GM23338 (cell line): ENCODE measurements around the gene PORCN. TPM values are rescaled to one million over a fixed set of nuclear protein-coding genes. Genes with fewer than 3 reads are reported as not detected.

Experiments
- ATAC-seq: fragments of 200-7000 bp; cut with Tn5 transposase; 3 replicates; pipeline ENCODE4 v1.9.1; 2020
- DNase-seq: peaks from one replicate; pipeline ENCODE4 v3.0.0-alpha.2; 2015; ENCODE audit warnings: low spot score
- H2AFZ ChIP-seq: fragments of 200-600 bp; sonication (generic); 2 replicates; pipeline ENCODE4 v1.8.0; 2016; ENCODE audit warnings: antibody characterized with exemption, mild to moderate bottlenecking, moderate library complexity
- H3F3A ChIP-seq: fragments of 200-600 bp; sonication (generic); replicated peaks from 2 replicates; pipeline ENCODE4 v1.8.0; 2017; ENCODE audit warnings: antibody characterized with exemption, mixed run types, low read depth
- H3K27ac ChIP-seq: fragments of 200-600 bp; sonication (generic); 2 replicates; pipeline ENCODE4 v1.6.1; 2016; ENCODE audit warnings: low read depth
- H3K27me3 ChIP-seq: fragments of 200-600 bp; sonication (generic); 2 replicates; pipeline ENCODE4 v1.8.0; 2016; ENCODE audit warnings: mild to moderate bottlenecking, mixed run types, moderate library complexity; ENCODE audit not compliant: insufficient read depth
- H3K36me3 ChIP-seq: fragments of 200-600 bp; sonication (generic); 2 replicates; pipeline ENCODE4 v1.8.0; 2016; ENCODE audit warnings: mild to moderate bottlenecking; ENCODE audit not compliant: insufficient read depth
- H3K4me1 ChIP-seq: fragments of 200-600 bp; sonication (generic); 2 replicates; pipeline ENCODE4 v1.8.0; 2016; ENCODE audit warnings: mild to moderate bottlenecking, moderate library complexity; ENCODE audit not compliant: insufficient read depth
- H3K4me2 ChIP-seq: fragments of 200-600 bp; sonication (generic); 2 replicates; pipeline ENCODE4 v1.7.1; 2017; ENCODE audit warnings: mixed run types
- H3K4me3 ChIP-seq: fragments of 200-600 bp; sonication (generic); 2 replicates; pipeline ENCODE4 v1.6.1; 2016; ENCODE audit warnings: mixed run types
- H3K79me2 ChIP-seq: fragments of 200-600 bp; sonication (generic); replicated peaks from 2 replicates; pipeline ENCODE4 v1.8.0; 2017; ENCODE audit warnings: mild to moderate bottlenecking; ENCODE audit not compliant: insufficient read depth
- H3K9me2 ChIP-seq: fragments of 200-600 bp; sonication (generic); 2 replicates; pipeline ENCODE4 v1.8.0; 2017; ENCODE audit not compliant: insufficient read depth
- H4K20me1 ChIP-seq: fragments of 200-600 bp; sonication (generic); replicated peaks from 2 replicates; pipeline ENCODE4 v1.8.0; 2017; ENCODE audit warnings: mild to moderate bottlenecking; ENCODE audit not compliant: insufficient read depth
- H3K27ac Mint-ChIP-seq: 2 replicates; pipeline ENCODE4 v1.8.0; 2020; ENCODE audit warnings: inconsistent platforms, mild to moderate bottlenecking, moderate library complexity, mixed read lengths
- H3K27me3 Mint-ChIP-seq: 3 replicates; pipeline ENCODE4 v1.8.0; 2022; ENCODE audit warnings: low read depth, mild to moderate bottlenecking, moderate library complexity, mixed read lengths, inconsistent platforms; ENCODE audit not compliant: insufficient read depth, poor library complexity
- H3K36me3 Mint-ChIP-seq: 3 replicates; pipeline ENCODE4 v1.8.0; 2021; ENCODE audit warnings: low read depth, mild to moderate bottlenecking, inconsistent platforms, moderate library complexity, mixed read lengths
- H3K4me1 Mint-ChIP-seq: 3 replicates; pipeline ENCODE4 v1.8.0; 2020; ENCODE audit warnings: mild to moderate bottlenecking, inconsistent platforms, mixed read lengths
- H3K4me3 Mint-ChIP-seq: 3 replicates; pipeline ENCODE4 v1.8.0; 2021; ENCODE audit warnings: moderate library complexity, mild to moderate bottlenecking, inconsistent platforms, mixed read lengths
- H3K9me3 Mint-ChIP-seq: 3 replicates; pipeline ENCODE4 v1.8.0; 2020; ENCODE audit warnings: moderate library complexity, mild to moderate bottlenecking, inconsistent platforms, mixed read lengths
- CREB1 ChIP-seq: fragments of 250-450 bp; sonication (Bioruptor Pico); IDR thresholded peaks from 2 replicates; pipeline ENCODE4 v1.5.0; 2020; ENCODE audit warnings: low read depth, mild to moderate bottlenecking, moderate library complexity
- CTCF ChIP-seq, 2 experiments: fragments of 200-600 bp in 1 of 2; sonication (generic) in 1 of 2; conservative IDR thresholded peaks; 2 replicates each; pipeline versions ENCODE4 v1.5.1 to v1.6.1; 2016 to 2017; ENCODE audit warnings: antibody characterized with exemption in 2 of 2, low read depth in 2 of 2, mild to moderate bottlenecking in 2 of 2, moderate library complexity in 1 of 2
- ETS1 ChIP-seq: IDR thresholded peaks from 2 replicates; pipeline ENCODE4 v1.6.1; 2016; ENCODE audit warnings: antibody characterized with exemption
- EZH2 ChIP-seq: fragments of 200-600 bp; sonication (generic); IDR thresholded peaks from one replicate; pipeline ENCODE4 v1.8.0; 2017; ENCODE audit warnings: antibody characterized with exemption, mild to moderate bottlenecking, low read depth; ENCODE audit not compliant: unreplicated experiment
- EZH2phosphoT487 ChIP-seq: fragments of 200-600 bp; sonication (generic); IDR thresholded peaks from one replicate; pipeline ENCODE4 v1.8.1; 2018; ENCODE audit warnings: antibody characterized with exemption; ENCODE audit not compliant: unreplicated experiment
- JUNB ChIP-seq: IDR thresholded peaks from one replicate; pipeline ENCODE4 v1.6.1; 2016; ENCODE audit warnings: antibody characterized with exemption; ENCODE audit not compliant: unreplicated experiment
- NANOG ChIP-seq: IDR thresholded peaks from 2 replicates; pipeline ENCODE4 v1.6.1; 2016; ENCODE audit warnings: antibody characterized with exemption, borderline replicate concordance
- POLR2AphosphoS5 ChIP-seq: IDR thresholded peaks from 2 replicates; pipeline ENCODE4 v1.6.1; 2016; ENCODE audit warnings: antibody characterized with exemption, low read depth
- REST ChIP-seq: IDR thresholded peaks from one replicate; pipeline ENCODE4 v1.6.1; 2018; ENCODE audit warnings: antibody characterized with exemption; ENCODE audit not compliant: unreplicated experiment
- STAT1 ChIP-seq: IDR thresholded peaks from one replicate; pipeline ENCODE4 v1.6.1; 2016; ENCODE audit warnings: antibody characterized with exemption; ENCODE audit not compliant: unreplicated experiment
- ZNF114 ChIP-seq: fragments of 250-450 bp; sonication (Bioruptor Pico); IDR thresholded peaks from 2 replicates; pipeline ENCODE4 v1.5.0; 2020; ENCODE audit warnings: mild to moderate bottlenecking, moderate library complexity
- ZNF462 ChIP-seq: fragments of 250-450 bp; sonication (Bioruptor Pico); IDR thresholded peaks from 2 replicates; pipeline ENCODE4 v1.5.0; 2020; ENCODE audit warnings: mild to moderate bottlenecking, moderate library complexity
- polyA plus RNA-seq: library from polyadenylated mRNA; unstranded; fragments of >200 nt; fragmentation: Nextera tagmentation; extraction: Ambion mirVana; gene quantifications from 2 replicates; pipeline ENCODE4 v1.2.1, GENCODE V29; 2016
- total RNA-seq: library from RNA; depleted of rRNA; stranded (reverse); fragments of >200 nt; shearing (Covaris generic); gene quantifications from 2 replicates; pipeline ENCODE4 v1.2.3, GENCODE V29; 2014

The PORCN gene
- total and polyA plus RNA-seq, 2 experiments from 2014 or later: 19.4 to 28.5 TPM

GRCh38 chrX:48516285-48516684, 7.5 kb downstream of the PORCN start:
- H3K9me3 Mint-ChIP-seq: no peaks in the 10 kb centered on the region
- no peak overlapping the region for H3K4me3 ChIP-seq
- H3K79me2 ChIP-seq: no peaks in the 10 kb centered on the region
- TF ChIP-seq REST (no peak), STAT1 (no peak), NANOG (no peak), ETS1 (no peak), ZNF462 (no peak), CREB1 (CRISPR knock-in tag) (no peak), EZH2phosphoT487 (no peak), POLR2AphosphoS5 (no peak), JUNB (no peak), CTCF (conservative IDR thresholded peaks at IDR 0.05; ENCODE audit: low read depth in 2 of 2) (no peak), EZH2 (no peak), ZNF114 (CRISPR knock-in tag) (no peak)
- no peak overlapping the region for H3K27ac Mint-ChIP-seq
- peaks cover 6% of the 10 kb centered on the region; the same call in 2 of the 3 replicates for H3K4me1 Mint-ChIP-seq
- no peaks in the 10 kb centered on the region for H3K4me1 ChIP-seq
- H4K20me1 ChIP-seq: no peaks in the 10 kb centered on the region
- no peak overlapping the region for H2AFZ ChIP-seq
- no peak overlapping the region for H3K4me3 Mint-ChIP-seq
- H3K36me3 Mint-ChIP-seq: peaks cover 10% of the 10 kb centered on the region; the same call in 2 of the 3 replicates
- no peaks in the 10 kb centered on the region for H3K36me3 ChIP-seq
- no peak overlapping the region for H3K4me2 ChIP-seq
- no peaks in the 10 kb centered on the region for H3F3A ChIP-seq
- ATAC-seq (no peak), DNase-seq (no peak)
- no peaks in the 10 kb centered on the region for H3K27me3 ChIP-seq
- H3K9me2 ChIP-seq: no peaks in the 10 kb centered on the region
- H3K27ac ChIP-seq: no peak overlapping the region
- peaks cover 8% of the 10 kb centered on the region for H3K27me3 Mint-ChIP-seq
